Thyroid gland (tissue), 4 donors: ENCODE data around the gene ZFHX3. TPM values are rescaled to one million over a fixed set of nuclear protein-coding genes. Genes with fewer than 3 reads are reported as not detected.

ENCODE experiments used
- DNase-seq, 2 donors: peaks; one replicate each; pipeline ENCODE4 v3.0.0-alpha.2; 2019
- H3K27ac ChIP-seq, 3 donors: fragments of 200-600 bp; sonication (generic); 1 replicate in 2 of 3; 2 replicates in 1 of 3; pipeline ENCODE4 v1.5.1; 2016 to 2019; ENCODE audit warnings: mild to moderate bottlenecking in 1 of 3, moderate library complexity in 1 of 3
- H3K27me3 ChIP-seq: fragments of 200-600 bp; sonication (generic); one replicate; pipeline ENCODE4 v1.5.1; 2019
- H3K36me3 ChIP-seq, 2 donors: fragments of 200-600 bp; sonication (generic); one replicate each; pipeline ENCODE4 v1.5.1; 2016 to 2019
- H3K4me1 ChIP-seq, 2 donors: fragments of 200-600 bp; sonication (generic); one replicate each; pipeline ENCODE4 v1.5.1; 2017 to 2019
- H3K4me3 ChIP-seq, 3 donors: fragments of 200-600 bp; sonication (generic); replicated peaks in 1 of 3; 1 replicate in 2 of 3; 2 replicates in 1 of 3; pipeline ENCODE4 v1.5.1; 2016; ENCODE audit warnings: mild to moderate bottlenecking in 1 of 3
- H3K9me3 ChIP-seq: fragments of 200-600 bp; sonication (generic); one replicate; pipeline ENCODE4 v1.5.1; 2017
- POLR2A ChIP-seq, 2 donors: fragments of 450-650 bp; IDR thresholded peaks; one replicate each; pipeline ENCODE4 v1.6.1; 2017; ENCODE audit warnings: antibody characterized with exemption in 2 of 2, mild to moderate bottlenecking in 2 of 2, moderate library complexity in 1 of 2
- WGBS, 2 donors: methylation state at CpG; one replicate each; pipeline ENCODE4 v1.1.5; 2017; 5-methylcytosine and 5-hydroxymethylcytosine counted together
- intact Hi-C: fragments of 100-400 bp; cut with DNase I; formaldehyde crosslinking; loops from one replicate; pipeline ENCODE4 v1.15.1; 2023
- total RNA-seq, 4 donors: library from RNA; depleted of rRNA; stranded (reverse); fragments of >200 nt; gene quantifications; one replicate each; pipeline ENCODE4 v1.2.3, GENCODE V29; 2016
- TF ChIP-seq, protein P1 (sequence below), 6 experiments: fragments of 200-600 bp in 3 of 6; fragments of 450-650 bp in 3 of 6; sonication (generic) in 3 of 6; IDR thresholded peaks; one replicate each; pipeline ENCODE4 v1.5.1; 2016 to 2019; ENCODE audit warnings: antibody characterized with exemption in 6 of 6, mild to moderate bottlenecking in 2 of 6, inconsistent platforms in 1 of 6, moderate library complexity in 1 of 6

The ZFHX3 gene
- total RNA-seq, 4 donors from 2014 or later: 27.4 to 92.9 (median 45.5) TPM

GRCh38 chr16:72810480-72810879, 237.4 kb downstream of the ZFHX3 start:
- intact Hi-C loops: no loop called here
- Histone ChIP-seq H3K27me3 (no peaks in the 10 kb centered on the region), H3K4me1 (peaks cover 0 to 6% of the 10 kb centered on the region in 2 donors), H3K27ac (no peak overlapping the region), H3K36me3 (peaks cover 9% of the 10 kb centered on the region in 2 donors), H3K9me3 (no peaks in the 10 kb centered on the region), H3K4me3 (no peak overlapping the region)
- DNase-seq: no peak
- TF ChIP-seq POLR2A (IDR thresholded peaks at IDR 0.05): no peak
- TF ChIP-seq, protein P1, sequence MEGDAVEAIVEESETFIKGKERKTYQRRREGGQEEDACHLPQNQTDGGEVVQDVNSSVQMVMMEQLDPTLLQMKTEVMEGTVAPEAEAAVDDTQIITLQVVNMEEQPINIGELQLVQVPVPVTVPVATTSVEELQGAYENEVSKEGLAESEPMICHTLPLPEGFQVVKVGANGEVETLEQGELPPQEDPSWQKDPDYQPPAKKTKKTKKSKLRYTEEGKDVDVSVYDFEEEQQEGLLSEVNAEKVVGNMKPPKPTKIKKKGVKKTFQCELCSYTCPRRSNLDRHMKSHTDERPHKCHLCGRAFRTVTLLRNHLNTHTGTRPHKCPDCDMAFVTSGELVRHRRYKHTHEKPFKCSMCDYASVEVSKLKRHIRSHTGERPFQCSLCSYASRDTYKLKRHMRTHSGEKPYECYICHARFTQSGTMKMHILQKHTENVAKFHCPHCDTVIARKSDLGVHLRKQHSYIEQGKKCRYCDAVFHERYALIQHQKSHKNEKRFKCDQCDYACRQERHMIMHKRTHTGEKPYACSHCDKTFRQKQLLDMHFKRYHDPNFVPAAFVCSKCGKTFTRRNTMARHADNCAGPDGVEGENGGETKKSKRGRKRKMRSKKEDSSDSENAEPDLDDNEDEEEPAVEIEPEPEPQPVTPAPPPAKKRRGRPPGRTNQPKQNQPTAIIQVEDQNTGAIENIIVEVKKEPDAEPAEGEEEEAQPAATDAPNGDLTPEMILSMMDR (IDR thresholded peaks at IDR 0.05): no peak
- 95 to 98% methylated on average over 2 of the region's 2 CpGs for WGBS, 2 donors

DNA sequence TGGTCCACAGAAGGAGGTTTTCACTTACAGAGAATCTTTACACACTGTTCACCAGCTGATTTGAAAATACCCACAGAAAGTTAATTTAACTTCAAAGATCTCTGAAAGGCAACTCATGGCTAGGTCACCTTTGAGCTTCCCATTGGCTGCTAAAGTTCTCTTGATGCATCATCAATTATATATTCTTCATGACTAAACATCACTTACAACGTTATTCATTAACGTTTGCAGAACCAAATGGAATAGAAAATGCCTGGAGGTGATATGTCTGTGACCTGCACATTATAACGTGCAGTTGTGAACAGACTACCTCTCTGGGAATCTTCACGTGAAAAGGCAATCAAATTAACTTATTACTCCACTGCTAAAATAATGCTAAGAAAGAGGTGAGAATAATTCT, 238.5 kb downstream of the ZFHX3 start:
- Histone ChIP-seq H3K4me1 (peaks cover 0 to 10% of the 10 kb centered on the region in 2 donors), H3K27me3 (no peaks in the 10 kb centered on the region), H3K9me3 (no peaks in the 10 kb centered on the region), H3K27ac (no peak overlapping the region), H3K36me3 (peaks cover 9% of the 10 kb centered on the region in 2 donors), H3K4me3 (no peak overlapping the region)
- no peak for TF ChIP-seq POLR2A (IDR thresholded peaks at IDR 0.05)
- TF ChIP-seq, protein P1 (IDR thresholded peaks at IDR 0.05): no peak
- intact Hi-C loops: no loop called here
- WGBS, 2 donors: 91 to 93% methylated on average over 4 of the region's 4 CpGs
- no peak for DNase-seq

DNA sequence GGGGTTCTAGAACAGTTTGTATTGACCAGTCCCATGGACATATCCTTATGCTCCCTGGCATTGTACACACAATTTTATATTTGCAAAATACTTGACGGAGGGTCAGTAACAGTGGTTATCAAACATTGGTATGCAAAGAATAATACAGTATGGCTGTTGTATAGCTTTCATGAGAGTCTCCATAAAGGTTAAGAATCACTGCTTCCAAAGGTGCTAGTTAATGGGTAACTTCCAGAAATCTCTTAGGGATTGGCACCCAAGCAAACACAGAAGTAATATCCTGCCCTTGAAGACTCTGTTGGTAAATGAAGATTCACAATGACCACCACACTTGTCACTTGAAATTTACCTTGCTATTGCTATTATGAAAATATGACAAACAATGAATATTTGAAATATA, 239.2 kb downstream of the ZFHX3 start:
- H3K36me3 ChIP-seq: peaks cover 9% of the 10 kb centered on the region in 2 donors

GRCh38 chr16:72807245-72807644, 240.7 kb downstream of the ZFHX3 start:
- Histone ChIP-seq H3K4me1 (peaks cover 12 to 14% of the 10 kb centered on the region in 2 donors), H3K9me3 (no peaks in the 10 kb centered on the region), H3K4me3 (no peak overlapping the region), H3K27ac (no peak overlapping the region), H3K27me3 (no peaks in the 10 kb centered on the region), H3K36me3 (peaks cover 9% of the 10 kb centered on the region in 2 donors)
- intact Hi-C loops: no loop called here
- 86 to 90% methylated on average over 3 of the region's 3 CpGs for WGBS, 2 donors
- DNase-seq: no peak
- TF ChIP-seq, protein P1 (IDR thresholded peaks at IDR 0.05): no peak
- TF ChIP-seq POLR2A (IDR thresholded peaks at IDR 0.05): no peak

More for the DNA sequence above, 239.2 kb downstream of the ZFHX3 start:
- 100% methylated on average over 1 of the region's 1 CpG for WGBS, 2 donors
- Histone ChIP-seq H3K4me1 (peaks cover 2 to 17% of the 10 kb centered on the region in 2 donors), H3K27me3 (no peaks in the 10 kb centered on the region), H3K9me3 (no peaks in the 10 kb centered on the region), H3K27ac (no peak overlapping the region), H3K4me3 (no peak overlapping the region)
- TF ChIP-seq POLR2A (IDR thresholded peaks at IDR 0.05): no peak
- TF ChIP-seq, protein P1 (IDR thresholded peaks at IDR 0.05): no peak
- no peak for DNase-seq
- intact Hi-C loops: no loop called here

DNA sequence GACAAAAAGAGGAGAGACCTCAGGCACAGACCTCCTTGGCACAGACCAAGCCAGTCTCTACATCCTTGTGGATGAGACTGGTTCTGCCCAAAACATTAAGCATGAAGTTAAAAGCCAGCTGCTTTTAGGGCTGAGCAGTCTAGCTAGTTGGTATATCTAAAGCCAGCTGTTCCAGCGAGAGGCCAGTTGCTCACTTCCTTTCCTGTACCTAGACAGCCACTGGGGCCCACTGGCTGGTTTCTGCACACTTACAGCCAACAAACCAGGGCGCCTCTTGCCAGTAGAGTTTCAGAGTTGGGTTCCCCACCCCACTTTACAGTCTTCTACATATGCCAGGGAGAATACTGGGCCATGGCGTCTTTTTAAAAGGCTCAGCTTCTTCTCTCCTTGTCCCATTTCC, 242.4 kb downstream of the ZFHX3 start:
- Histone ChIP-seq H3K4me3 (no peak overlapping the region), H3K9me3 (no peaks in the 10 kb centered on the region), H3K27ac (no peak overlapping the region), H3K4me1 (peaks cover 17 to 19% of the 10 kb centered on the region in 2 donors), H3K27me3 (no peaks in the 10 kb centered on the region), H3K36me3 (no peaks in the 10 kb centered on the region)
- WGBS, 2 donors: 93 to 96% methylated on average over 3 of the region's 3 CpGs
- DNase-seq: no peak
- intact Hi-C loops: no loop called here
- TF ChIP-seq, protein P1 (IDR thresholded peaks at IDR 0.05): no peak
- no peak for TF ChIP-seq POLR2A (IDR thresholded peaks at IDR 0.05)
